ENCODE measurements around the gene VRK1.
A peak's percentile ranks its signal among the peaks of the same experiment; 100 is the strongest.

VRK1 gene

GRCh38 chr14:96792003-96792402, 5.2 kb upstream of the VRK1 start:
- DNase-seq (ENCODE audit: low read depth in 3 of 3): no peak

- DNase-seq (ENCODE audit: low read depth in 3 of 3): no peak
Observed at GRCh38 chr14:96792591-96792990, 4.6 kb upstream of the VRK1 start.

GRCh38 chr14:96793547-96793946, 3.6 kb upstream of the VRK1 start:
- no peak for DNase-seq (ENCODE audit: low read depth in 3 of 3)

GRCh38 chr14:96795109-96795828, 1.9 kb upstream of the VRK1 start:
- no peak for DNase-seq (ENCODE audit: low read depth in 3 of 3)

GRCh38 chr14:96797582-96798349, 584 bp downstream of the VRK1 start:
- DNase-seq (ENCODE audit: low read depth in 3 of 3): peak; percentile 0 to 15 (median 7)

GRCh38 chr14:96798956-96799355, 1.8 kb downstream of the VRK1 start:
- DNase-seq (ENCODE audit: low read depth in 3 of 3): no peak

- no peak for DNase-seq (ENCODE audit: low read depth in 3 of 3)
Observed at GRCh38 chr14:96799489-96800054, 2.4 kb downstream of the VRK1 start.

GRCh38 chr14:96801931-96802330, 4.7 kb downstream of the VRK1 start:
- DNase-seq (ENCODE audit: low read depth in 3 of 3): no peak

GRCh38 chr14:96802963-96803362, 5.8 kb downstream of the VRK1 start:
- no peak for DNase-seq (ENCODE audit: low read depth in 3 of 3)

- DNase-seq (ENCODE audit: low read depth in 3 of 3): no peak
Observed at GRCh38 chr14:96803958-96804357, 6.8 kb downstream of the VRK1 start.

- DNase-seq (ENCODE audit: low read depth in 3 of 3): no peak
Observed at GRCh38 chr14:96804895-96805294, 7.7 kb downstream of the VRK1 start.

GRCh38 chr14:96805956-96806355, 8.8 kb downstream of the VRK1 start:
- DNase-seq (ENCODE audit: low read depth in 3 of 3): no peak

GRCh38 chr14:96806836-96807235, 9.7 kb downstream of the VRK1 start:
- no peak for DNase-seq (ENCODE audit: low read depth in 3 of 3)

GRCh38 chr14:96808619-96809406, 11.6 kb downstream of the VRK1 start:
- no peak for DNase-seq (ENCODE audit: low read depth in 3 of 3)

GRCh38 chr14:96811265-96811664, 14.1 kb downstream of the VRK1 start:
- DNase-seq (ENCODE audit: low read depth in 3 of 3): no peak

GRCh38 chr14:96811985-96812667, 14.9 kb downstream of the VRK1 start:
- no peak for DNase-seq (ENCODE audit: low read depth in 3 of 3)

GRCh38 chr14:96816281-96816680, 19.1 kb downstream of the VRK1 start:
- DNase-seq (ENCODE audit: low read depth in 3 of 3): no peak

- DNase-seq (ENCODE audit: low read depth in 3 of 3): no peak
Observed at GRCh38 chr14:96817750-96818666, 20.8 kb downstream of the VRK1 start.

- DNase-seq (ENCODE audit: low read depth in 3 of 3): no peak
Observed at GRCh38 chr14:96821501-96821900, 24.3 kb downstream of the VRK1 start.

- DNase-seq (ENCODE audit: low read depth in 3 of 3): no peak
Observed at GRCh38 chr14:96823652-96824051, 26.5 kb downstream of the VRK1 start.

Data from stimulated activated CD4-positive, alpha-beta T cell treated with anti-CD3 and anti-CD28 coated beads, TNF-alpha, amount 100 ng/mL, for 24 hours (primary cell).